Measurements from ENCODE around the gene F10. TPM values are rescaled to one million over a fixed set of nuclear protein-coding genes. Genes with fewer than 3 reads are reported as not detected.

The F10 gene
- total and polyA plus RNA-seq, 2 of the 13 experiments (the other 11 are each of a cell fraction or from before 2014, with no cell fraction given) = 58.4 to 237 TPM

- peak; percentile 34; the same call in 1 of the 2 replicates for TF ChIP-seq CTCF (CRISPR knock-in tag; IDR thresholded peaks at IDR 0.05)
- no peak for TF ChIP-seq ELK4 (CRISPR knock-in tag; IDR thresholded peaks at IDR 0.05; ENCODE audit: borderline replicate concordance)
- TF ChIP-seq ZNF121 (CRISPR knock-in tag; IDR thresholded peaks at IDR 0.05) = peak; percentile 9; the same call in 1 of the 2 replicates
- TF ChIP-seq ZNF501 (CRISPR knock-in tag; IDR thresholded peaks at IDR 0.05) = peak; percentile 63; the same call in 1 of the 2 replicates
- TF ChIP-seq SMYD3 (CRISPR knock-in tag; IDR thresholded peaks at IDR 0.05) = peak; percentile 97
- no peak for TF ChIP-seq DDIT3 (CRISPR knock-in tag; IDR thresholded peaks at IDR 0.05)
- no peak for TF ChIP-seq MYNN (CRISPR knock-in tag; IDR thresholded peaks at IDR 0.05; ENCODE audit: low read depth)
- no peak for TF ChIP-seq ZNF879 (CRISPR knock-in tag; IDR thresholded peaks at IDR 0.05)
- no peak for TF ChIP-seq GABPA (IDR thresholded peaks at IDR 0.05; ENCODE audit: low read depth, low read length)
- no peak for TF ChIP-seq GABPA (CRISPR knock-in tag; IDR thresholded peaks at IDR 0.05; ENCODE audit: low read depth)
- TF ChIP-seq ZNF883 (CRISPR knock-in tag; IDR thresholded peaks at IDR 0.05; ENCODE audit: not compliant biosample characterization) = peak; percentile 64
- no peak for TF ChIP-seq BATF2 (CRISPR knock-in tag; IDR thresholded peaks at IDR 0.05)
- peak; percentile 87 for TF ChIP-seq ZSCAN29 (CRISPR knock-in tag; conservative IDR thresholded peaks at IDR 0.05)
- TF ChIP-seq HHEX (CRISPR knock-in tag; IDR thresholded peaks at IDR 0.05) = no peak
- no peak for TF ChIP-seq RNF2 (conservative IDR thresholded peaks at IDR 0.05; ENCODE audit: low read depth)
- no peak for TF ChIP-seq ZNF841 (CRISPR knock-in tag; IDR thresholded peaks at IDR 0.05; ENCODE audit: borderline replicate concordance)
- no peak for TF ChIP-seq ZNF597 (CRISPR knock-in tag; IDR thresholded peaks at IDR 0.05)
- TF ChIP-seq ONECUT2 (CRISPR knock-in tag; IDR thresholded peaks at IDR 0.05) = 0 out of 2 replicates have a peak, but pooled peaks have one; percentile 28
- peak; percentile 71 for TF ChIP-seq ZNF639 (CRISPR knock-in tag; conservative IDR thresholded peaks at IDR 0.05)
- TF ChIP-seq RBM39 (IDR thresholded peaks at IDR 0.05; ENCODE audit: low read depth, low read length, poor library complexity, severe bottlenecking) = no peak
- peak; percentile 37; the same call in 1 of the 2 replicates for TF ChIP-seq JUND (CRISPR knock-in tag; IDR thresholded peaks at IDR 0.05)
- TF ChIP-seq FOXA3 (CRISPR knock-in tag; IDR thresholded peaks at IDR 0.05) = peak; percentile 78
- peak; percentile 23 to 38; a peak in 1 of 4 replicates for TF ChIP-seq NR2F1 (CRISPR knock-in tag; IDR thresholded peaks at IDR 0.05)
- no peak for TF ChIP-seq ZNF382 (CRISPR knock-in tag; IDR thresholded peaks at IDR 0.05; ENCODE audit: borderline replicate concordance)
Observed at GRCh38 chr13:113122550-113123225, at the start of gene F10 (continued).
